ENCODE results near the gene MED9.
A peak's percentile ranks its signal among the peaks of the same experiment; 100 is the strongest.

Gene MED9

GRCh38 chr17:17504341-17505140, 27.7 kb downstream of the MED9 start:
- DNase-seq (ENCODE audit: low read depth) = no peak

- DNase-seq (ENCODE audit: low read depth) = no peak
These were observed 28.4 kb downstream of the MED9 start for GRCh38 chr17:17505151-17505550.

GRCh38 chr17:17505610-17506171, 28.9 kb downstream of the MED9 start:
- no peak for DNase-seq (ENCODE audit: low read depth)

GRCh38 chr17:17506181-17506741, 29.5 kb downstream of the MED9 start:
- DNase-seq (ENCODE audit: low read depth) = no peak

- no peak for DNase-seq (ENCODE audit: low read depth)
These were observed 30.2 kb downstream of the MED9 start for GRCh38 chr17:17506893-17507464.

- no peak for DNase-seq (ENCODE audit: low read depth)
These were observed 30.7 kb downstream of the MED9 start for GRCh38 chr17:17507465-17508011.

- no peak for DNase-seq (ENCODE audit: low read depth)
These were observed 31.3 kb downstream of the MED9 start for GRCh38 chr17:17508019-17508535.

GRCh38 chr17:17508646-17509591, 32.1 kb downstream of the MED9 start:
- DNase-seq (ENCODE audit: low read depth) = no peak

GRCh38 chr17:17509601-17510425, 33.0 kb downstream of the MED9 start:
- no peak for DNase-seq (ENCODE audit: low read depth)

- DNase-seq (ENCODE audit: low read depth) = peak; percentile 32
These were observed 33.9 kb downstream of the MED9 start for GRCh38 chr17:17510456-17511292.

- no peak for DNase-seq (ENCODE audit: low read depth)
These were observed 34.5 kb downstream of the MED9 start for GRCh38 chr17:17511293-17511741.

- peak; percentile 96 for DNase-seq (ENCODE audit: low read depth)
These were observed 35.4 kb downstream of the MED9 start for GRCh38 chr17:17511881-17512858.

GRCh38 chr17:17512866-17513265, 36.1 kb downstream of the MED9 start:
- DNase-seq (ENCODE audit: low read depth) = peak; percentile 17

- DNase-seq (ENCODE audit: low read depth) = no peak
These were observed 36.8 kb downstream of the MED9 start for GRCh38 chr17:17513626-17514025.

GRCh38 chr17:17514361-17514992, 37.7 kb downstream of the MED9 start:
- DNase-seq (ENCODE audit: low read depth) = no peak

GRCh38 chr17:17514993-17515933, 38.5 kb downstream of the MED9 start:
- peak; percentile 85 for DNase-seq (ENCODE audit: low read depth)
